NAMALWA (cell line): ENCODE results near the gene MAPT.
"Not testable (repeated sequence)": the region's sequence is repeated elsewhere in the genome, so short reads cannot be mapped to it uniquely, and the experiment has no call there.

ENCODE experiments used
- DNase-seq: peaks from one replicate; pipeline ENCODE4 v3.0.0-alpha.2; 2015; ENCODE audit warnings: low spot score

Gene MAPT

DNA sequence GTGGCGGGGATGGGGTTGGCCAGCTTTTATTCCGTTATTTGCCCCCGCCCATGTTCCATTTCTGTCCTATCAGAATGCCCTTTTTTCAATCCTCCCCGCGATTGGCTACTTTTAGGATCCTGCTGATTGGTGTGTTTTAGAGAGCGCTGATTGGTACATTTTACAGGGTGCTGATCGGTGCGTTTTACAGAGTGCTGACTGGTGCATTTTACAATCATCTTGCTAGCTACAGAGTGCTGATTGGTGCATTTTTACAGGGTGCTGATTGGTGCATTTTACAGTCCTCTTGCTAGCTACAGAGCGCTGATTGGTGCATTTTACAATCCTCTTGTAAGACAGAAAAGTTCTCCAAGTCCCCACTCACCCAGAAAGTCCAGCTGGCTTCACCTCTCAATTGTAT is 32.2 kb upstream of the MAPT start:
- DNase-seq, result not testable (repeated sequence)

DNA sequence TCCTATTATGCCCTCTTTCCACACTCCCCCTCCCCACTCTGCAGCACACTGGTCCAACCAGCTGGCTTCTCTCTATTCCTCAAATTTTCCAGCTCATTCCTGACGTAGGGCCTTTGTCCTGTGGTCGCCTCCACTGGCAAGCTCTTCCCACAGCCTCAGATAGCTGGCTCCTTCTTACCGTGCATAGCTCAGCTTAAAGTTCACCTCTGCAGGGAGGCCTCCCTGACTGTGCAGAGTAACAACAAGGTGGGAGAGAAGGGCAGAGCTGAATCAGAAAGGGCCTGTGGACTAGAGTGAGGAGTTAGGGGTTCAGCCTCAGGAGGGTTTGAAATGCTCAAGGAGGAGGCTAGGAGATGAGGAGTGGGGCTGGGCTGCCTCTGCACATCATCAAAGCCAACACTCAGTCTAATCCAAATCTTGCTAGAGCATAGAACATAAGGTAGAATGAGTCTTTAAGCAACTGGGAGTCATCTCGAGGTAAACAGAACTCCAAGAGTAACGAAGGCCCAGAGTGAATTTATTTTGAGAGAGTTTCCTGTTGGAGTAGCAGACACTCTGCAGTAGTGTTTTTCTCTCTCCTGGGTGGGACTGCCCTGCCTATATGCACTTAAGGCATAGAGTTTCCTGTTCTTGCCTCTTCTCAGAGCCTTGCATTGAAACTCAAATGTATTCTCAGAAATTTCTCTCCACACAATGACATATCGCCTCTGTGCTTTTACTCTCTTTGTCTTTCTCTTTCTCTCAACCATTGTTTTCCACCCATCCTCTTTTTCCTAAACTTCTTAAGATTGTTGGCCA is 30.3 kb upstream of the MAPT start:
- DNase-seq, result no peak

DNA sequence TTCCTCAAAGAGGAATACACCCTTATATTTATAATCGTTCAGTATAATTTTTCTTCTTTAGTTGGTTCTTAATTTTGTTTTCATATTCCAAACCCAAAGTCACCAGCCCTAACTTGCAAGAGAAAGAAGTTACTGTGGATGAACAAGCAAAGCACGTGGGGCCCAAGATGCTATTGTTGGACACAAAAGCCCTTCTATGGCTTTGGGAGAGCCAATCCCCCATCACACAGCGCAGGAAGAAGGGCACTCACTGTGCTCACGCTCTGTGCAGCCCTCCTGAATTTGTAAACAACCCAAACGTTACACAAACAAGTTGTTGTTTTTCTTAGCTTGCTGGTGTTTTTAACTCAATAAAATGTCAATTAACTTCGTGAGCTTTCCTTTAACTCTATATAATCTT is 27.2 kb upstream of the MAPT start:
- DNase-seq, result no peak

DNA sequence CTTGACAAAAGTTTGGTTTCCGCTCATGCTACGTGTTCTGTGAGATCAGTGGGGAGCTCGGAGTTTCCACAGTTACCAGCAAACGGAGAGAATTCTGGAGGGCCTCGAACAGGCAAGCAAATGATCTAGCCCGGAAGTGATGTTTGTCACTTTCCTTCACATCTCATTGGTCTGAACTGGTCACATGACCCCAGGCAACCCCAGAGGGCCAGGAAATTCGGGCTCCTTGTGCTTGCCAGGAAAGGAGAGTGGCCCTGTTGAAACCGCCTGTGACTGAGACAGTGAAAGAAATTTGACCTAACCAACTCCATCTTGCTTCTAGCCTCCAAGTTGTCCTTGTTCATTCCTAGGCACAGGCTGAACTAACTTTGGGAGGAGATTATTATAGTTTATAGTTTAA is 26.7 kb upstream of the MAPT start:
- peak; percentile 9 for DNase-seq

DNA sequence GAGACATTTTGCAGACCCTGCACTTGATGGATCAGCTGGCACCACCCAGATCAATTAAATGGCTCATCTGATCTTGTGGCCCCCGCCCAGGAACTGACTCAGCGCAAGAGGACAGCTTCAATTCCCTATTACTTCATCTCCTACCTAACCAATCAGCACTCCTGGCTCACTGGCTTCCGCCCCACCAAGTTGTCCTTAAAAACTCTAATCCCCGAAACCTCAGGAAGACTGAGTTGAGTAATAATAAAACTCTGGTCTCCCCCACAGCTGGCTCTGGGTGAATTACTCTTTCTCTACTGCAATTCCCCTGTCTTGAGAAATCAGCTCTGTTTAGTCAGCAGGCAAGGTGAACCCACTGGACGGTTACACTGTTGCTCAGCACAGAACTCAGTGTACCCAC is 26.1 kb upstream of the MAPT start:
- DNase-seq, result no peak

DNA sequence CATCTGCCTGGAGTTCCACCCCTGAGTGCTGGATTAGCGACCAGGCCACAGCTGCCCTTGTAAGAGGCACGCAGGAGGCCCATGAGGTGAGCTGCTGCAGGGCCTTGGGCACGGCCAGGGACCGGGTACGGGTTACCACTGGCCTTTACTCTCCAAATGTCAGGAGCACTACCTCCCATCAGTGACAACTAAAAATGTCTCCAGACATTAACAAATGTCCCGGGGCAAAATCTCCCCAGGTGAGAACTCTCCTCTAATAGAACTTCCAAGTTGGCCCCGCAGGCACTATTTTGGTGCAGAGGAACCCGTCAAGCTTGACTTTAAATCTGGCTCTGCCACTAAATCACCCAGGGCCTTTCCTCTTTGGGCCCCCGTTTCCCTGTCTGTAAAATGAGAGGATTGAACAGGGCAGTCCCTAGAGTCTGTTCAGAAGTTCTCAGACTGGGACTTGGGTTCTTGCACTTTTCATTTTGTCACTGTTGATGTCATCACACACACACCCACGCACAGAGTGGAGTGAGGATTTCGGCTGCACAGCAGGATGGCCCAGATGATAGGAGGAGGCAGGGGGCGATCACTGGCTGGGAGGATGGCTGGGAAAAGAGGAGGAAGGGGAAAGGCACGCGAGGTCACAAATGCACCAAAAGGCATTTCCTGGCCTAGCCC is 24.5 kb upstream of the MAPT start:
- no peak for DNase-seq

DNA sequence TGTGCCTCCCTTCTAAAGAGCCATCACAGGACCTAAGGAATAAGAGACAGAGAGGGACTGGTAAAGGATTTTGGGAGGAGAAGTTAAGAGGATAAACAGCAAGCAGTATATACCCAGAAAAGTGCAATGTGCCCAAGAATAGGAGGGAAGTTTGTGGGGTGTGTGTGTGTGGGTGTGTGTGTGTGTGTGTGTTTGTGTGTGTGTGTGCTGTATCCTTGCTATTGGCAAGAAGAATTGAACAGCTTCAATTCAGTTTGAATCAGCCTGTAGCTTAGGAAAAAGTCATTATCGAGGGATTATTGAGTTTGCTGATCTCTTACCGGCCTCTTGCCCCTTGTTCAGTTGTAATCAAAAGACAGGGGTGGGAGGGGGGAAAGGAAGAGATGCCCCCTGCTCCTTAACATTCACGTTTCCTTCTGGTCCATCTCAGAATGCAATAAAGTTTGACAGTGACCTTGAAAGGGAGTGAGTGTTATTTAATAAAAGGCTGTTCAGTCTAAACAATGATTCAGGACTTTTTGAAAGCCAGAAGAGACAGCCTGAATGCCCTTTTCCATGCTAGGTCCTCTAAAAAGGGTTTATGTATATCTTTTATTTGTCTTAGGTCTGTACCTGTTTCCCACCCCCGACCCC is 23.9 kb upstream of the MAPT start:
- no peak for DNase-seq

DNA sequence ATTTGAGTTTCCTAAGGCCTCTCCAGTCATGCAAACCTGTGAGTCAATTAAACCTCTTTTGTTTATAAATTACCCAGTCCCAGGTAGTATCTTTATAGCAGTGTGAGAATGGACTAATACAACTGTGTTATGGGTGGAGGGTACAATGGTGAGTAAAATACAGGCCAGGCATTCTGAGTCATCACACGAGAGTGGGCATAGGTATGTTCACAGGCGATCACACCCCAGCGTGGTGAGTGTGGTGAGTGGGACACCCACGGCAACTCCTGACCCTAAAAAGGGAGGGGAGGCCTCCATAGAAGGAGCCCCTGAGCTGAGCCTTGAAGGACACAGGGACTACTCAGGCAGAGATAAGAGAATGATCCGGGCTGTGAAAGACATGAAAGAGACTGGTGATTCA is 22.6 kb upstream of the MAPT start:
- DNase-seq, result no peak

DNA sequence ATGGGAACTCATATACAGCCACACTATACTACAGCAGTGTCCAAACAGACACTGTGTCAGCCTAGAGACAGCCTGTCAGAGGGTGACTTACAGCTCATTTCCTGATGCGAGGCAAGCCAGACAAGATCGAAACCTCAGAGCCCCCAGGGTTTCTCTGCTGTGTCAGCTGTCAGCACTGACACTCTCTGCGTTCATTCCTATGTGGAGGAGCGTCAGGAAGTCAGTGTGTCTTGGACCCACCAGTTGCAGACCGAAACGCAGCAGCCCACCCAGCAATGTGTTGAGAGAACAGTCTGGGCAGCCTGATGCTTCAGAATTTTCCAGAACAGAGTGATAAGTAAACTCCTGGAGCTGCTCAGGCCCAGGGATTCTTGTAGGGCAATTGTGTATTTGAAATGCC is 20.6 kb upstream of the MAPT start:
- DNase-seq, result no peak

DNA sequence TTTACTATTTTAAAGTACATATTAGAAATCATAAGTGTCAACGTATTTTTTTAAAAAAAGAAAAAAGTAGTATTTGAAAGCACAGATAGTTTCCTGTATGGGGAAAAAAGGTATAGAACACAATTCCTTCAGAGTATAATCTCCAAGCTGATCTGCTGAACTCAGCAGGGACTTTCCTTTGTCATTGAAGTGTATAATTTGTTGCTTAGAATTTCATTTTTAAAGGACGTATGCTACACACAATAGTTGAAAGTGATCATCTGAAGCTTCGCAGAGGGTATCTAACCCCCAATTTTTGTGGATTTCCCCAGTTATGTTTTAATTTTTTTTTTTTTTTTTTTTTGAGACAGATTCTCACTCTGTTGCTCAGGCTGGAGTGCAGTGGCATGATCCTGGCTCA is 20.2 kb upstream of the MAPT start:
- no peak for DNase-seq

DNA sequence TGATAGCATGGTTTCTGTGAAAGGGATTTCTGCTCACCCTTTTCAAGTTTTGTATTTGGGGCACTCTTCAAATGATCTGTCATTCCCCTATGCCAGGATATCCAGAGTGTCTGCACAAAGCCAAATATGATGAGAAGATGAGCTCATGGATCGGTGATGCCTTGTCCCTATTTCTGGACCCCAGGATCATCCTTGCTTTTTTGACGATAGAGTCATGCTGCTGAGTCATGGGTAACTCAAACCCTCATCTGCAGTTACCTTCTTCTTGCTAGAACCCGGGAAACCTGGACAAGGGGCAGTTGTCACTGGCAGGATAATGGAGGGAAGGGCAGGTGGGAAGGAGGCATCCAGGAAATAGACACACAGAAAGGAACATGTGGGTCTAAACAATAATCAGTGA is 17.8 kb upstream of the MAPT start:
- no peak for DNase-seq

DNA sequence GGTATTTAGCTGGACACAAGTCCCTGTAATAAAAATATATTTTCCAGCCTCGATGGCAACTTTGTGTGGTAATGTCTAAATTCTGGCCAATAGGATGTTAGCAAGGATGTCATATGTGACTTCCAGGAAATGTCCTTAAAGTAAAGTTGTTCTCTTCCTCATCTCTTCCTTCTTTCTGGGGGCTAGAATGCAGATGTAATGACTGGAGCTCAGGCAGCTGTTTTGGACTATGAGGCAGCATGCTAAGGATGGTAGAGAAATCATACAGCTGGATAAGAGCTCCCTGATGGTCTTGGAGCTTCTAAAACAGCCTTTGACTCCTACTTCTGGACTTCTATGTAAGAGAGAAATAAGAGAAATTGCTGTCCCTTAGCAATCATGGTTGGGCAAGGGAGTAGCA is 16.9 kb upstream of the MAPT start:
- no peak for DNase-seq

DNA sequence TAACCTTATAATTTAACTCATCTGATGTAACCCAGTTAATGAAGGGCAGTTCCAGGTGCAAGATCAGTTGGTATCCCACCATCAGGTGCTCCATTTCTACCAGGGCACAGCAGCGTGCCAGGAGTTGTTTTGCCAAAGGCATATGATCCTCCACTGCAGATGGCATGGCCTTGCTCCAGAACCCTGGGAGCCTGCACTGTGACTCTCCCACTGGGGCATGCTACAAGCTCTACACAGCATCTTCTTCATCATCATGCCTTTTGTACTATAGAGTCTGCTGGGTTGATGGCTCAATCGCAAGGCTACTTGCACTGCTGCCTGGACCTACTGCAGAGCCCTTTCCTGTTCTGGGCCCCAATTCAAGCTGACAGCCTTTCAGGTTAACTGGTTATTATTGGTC is 11.3 kb upstream of the MAPT start:
- no peak for DNase-seq

DNA sequence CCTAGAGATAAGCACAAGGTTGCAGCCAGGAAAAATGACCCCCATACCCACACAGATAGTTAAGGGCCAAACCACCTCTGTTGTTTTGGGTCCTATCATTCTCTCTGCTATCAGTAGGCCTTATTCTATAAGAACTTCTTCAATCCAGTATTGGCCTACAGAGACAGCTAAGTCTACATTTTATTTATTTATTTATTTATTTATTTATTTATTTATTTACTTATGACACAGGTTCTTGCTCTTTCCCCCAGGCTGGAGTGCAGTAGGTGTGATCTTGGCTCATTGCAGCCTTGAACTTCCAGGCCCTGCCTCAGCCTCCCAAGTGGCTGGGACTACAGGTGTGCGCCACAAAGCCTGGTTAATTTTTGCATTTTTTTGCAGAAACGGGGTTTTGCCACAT is 7.5 kb upstream of the MAPT start:
- no peak for DNase-seq

DNA sequence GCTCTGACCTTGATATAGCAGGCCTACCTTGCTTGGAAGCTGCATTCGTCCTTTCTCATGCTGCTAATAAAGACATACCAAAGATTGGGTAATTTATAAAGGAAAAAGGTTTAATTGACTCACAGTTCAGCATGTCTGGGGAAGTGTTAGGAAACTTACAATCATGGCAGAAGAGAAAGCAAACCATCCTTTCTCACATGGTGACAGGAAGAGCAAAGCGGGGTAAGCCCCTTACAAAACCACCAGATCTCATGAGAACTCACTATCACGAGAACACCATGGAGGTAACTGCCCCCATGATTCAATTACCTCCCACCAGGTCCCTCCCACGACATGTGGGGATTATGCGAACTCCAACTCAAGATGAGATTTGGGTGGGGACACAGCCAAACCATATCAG is 6.0 kb upstream of the MAPT start:
- DNase-seq, result no peak

DNA sequence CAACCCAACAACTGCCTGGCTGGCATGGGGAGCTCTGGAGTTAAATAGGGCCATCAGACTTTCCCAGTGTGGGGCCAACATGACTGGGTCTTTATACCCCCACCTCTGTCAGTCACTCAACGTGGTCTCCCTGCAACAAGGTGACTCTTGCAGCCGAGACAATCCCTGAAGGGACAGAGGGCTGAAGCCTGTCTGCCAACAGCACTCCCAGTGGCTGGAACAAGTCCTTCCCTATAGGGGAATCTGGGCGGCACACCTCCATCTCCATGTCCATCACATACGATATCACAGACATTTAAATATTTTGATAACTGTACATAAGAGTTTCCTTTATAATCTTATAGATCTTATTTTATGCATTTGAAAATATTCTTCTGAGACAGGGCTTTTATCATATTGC is 4.8 kb upstream of the MAPT start:
- no peak for DNase-seq

DNA sequence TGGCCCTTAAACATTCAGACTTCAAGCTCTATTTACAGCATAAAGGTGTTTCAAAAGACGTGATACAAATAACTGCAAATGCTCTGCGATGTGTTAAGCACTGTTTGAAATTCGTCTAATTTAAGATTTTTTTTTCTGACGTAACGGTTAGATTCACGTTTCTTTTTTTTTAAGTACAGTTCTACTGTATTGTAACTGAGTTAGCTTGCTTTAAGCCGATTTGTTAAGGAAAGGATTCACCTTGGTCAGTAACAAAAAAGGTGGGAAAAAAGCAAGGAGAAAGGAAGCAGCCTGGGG is 681 bp upstream of the MAPT start:
- no peak for DNase-seq

DNA sequence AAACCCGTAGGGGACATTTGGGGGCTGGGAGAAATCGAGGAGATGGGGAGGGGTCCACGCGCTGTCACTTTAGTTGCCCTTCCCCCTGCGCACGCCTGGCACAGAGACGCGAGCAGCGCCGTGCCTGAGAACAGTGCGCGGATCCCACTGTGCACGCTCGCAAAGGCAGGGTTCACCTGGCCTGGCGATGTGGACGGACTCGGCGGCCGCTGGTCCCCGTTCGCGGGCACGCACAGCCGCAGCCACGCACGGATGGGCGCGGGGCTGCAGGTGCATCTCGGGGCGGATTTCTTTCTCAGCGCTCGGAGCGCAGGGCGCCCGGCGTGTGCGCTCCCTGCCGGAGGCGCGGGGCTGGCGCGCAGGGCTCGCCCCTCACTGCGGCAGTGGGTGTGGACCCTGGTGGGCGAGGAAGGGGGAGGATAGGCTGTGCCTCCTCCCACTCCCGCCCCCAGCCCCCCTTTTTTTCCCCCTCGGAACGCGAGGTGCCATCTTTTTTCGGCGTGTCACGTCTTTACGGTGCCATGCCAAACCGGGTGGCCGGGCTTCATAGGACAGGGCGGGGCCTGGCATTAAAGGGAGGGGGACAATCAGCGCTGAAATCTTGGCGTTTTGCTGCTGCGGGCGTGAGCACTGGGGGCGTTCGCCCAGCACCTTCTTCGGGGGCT is 1.1 kb downstream of the MAPT start:
- no peak for DNase-seq

DNA sequence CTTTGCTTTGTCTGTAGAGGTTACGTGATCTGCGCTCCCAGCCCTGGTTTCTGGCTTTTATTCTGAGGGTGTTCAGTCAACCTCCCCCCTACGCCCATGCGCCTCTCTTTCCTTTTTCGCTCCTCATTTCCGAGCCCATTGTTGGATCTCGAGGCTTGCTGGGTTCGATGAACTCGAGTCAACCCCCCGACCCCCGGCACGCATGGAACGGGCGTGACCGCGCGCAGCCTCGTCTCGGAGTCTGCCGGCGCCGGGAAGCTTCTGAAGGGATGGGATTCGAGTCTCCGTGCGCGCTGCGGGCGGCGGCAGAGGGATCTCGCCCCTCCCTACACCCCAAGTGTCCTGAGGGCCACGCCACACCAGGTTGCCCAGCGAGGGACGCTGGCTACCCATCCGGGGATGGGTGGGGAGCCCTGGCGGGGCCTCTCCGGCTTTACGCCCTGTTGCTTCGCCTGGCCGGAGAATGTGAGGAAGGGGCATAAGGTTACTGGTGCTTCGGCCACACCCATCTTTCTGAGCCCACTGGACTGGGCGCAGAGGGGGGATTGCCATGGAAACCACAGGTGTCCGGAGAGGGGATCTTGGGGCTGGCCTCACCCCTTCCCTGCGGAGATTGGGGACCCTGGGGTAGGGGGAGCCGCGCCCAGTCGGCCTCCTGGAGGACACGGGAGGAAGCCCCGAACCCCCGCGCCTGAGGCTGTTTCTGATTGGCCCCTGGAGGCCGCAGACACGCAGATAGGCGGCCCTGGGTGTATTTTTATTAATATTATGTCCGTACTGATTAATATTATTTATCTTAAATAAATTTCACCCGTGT is 1.8 kb downstream of the MAPT start:
- no peak for DNase-seq

DNA sequence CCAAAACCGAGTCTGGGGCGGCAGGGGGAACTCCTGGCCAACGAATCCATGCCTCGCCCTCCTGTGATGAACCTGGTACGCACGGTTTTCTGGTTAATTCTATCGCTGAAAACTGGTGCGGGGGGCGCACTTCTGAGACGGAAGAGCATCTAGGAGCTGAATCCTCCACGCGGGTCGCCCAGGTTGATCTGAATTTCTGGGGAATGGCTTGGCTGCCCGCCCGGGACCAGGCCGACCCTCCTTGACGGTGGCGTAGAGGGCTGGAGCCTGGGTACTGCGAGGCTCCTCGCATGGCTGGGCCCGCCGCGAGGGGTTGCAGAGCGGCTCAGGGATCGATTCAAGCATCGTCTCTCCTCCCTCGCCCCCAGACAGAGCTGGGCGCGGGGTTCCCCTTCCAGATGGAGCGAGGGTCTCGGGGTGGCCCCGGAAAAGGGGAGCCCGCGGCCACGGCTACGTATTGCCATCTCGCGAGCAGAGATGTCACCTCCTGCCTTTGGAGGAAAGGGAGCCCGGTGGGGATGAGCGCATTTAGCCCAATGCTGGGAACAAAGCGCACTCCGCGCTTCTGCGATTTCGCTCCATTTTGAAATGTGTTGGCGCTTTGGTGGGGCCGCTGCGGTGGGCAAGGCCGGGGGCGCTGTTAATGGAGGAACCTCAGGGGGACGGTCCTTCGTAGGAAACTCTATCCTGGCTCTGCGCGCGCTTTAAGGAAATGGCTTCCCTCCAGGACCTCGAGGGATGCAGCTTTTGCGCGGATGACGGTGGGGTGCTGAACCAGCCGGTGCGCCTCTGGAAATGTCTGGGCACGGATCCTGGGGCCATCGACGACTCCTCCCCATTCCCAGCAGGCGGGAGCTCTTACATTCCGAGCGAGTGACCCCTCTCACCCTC is 2.7 kb downstream of the MAPT start:
- DNase-seq, result no peak

DNA sequence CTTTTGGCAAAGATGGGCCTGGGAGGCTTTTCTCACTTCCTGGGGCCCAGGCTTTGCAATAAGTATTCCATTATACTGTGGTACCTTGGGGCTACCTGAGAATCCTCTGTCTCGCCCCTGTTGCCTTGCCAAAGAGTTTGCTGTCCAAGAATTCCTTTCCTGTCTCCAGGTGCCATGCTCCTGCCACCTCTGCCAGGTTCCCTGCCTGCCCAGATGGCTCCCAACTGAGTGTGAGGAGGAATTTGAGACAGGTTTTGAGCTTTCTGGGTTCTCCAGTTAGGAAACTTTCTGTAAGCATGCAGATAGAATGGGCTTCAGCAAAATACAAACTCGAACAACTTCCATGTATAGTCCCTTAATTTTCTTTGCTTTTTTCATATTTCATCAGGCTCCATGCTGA is 5.8 kb downstream of the MAPT start:
- DNase-seq, result no peak
